HG03378 (cell line): ENCODE measurements around the gene PAX4.
"Not testable (repeated sequence)": the region's sequence is repeated elsewhere in the genome, so short reads cannot be mapped to it uniquely, and the experiment has no call there.

Experiments
- ATAC-seq: cut with Tn5 transposase; IDR thresholded peaks from one replicate; pipeline ENCODE4 v1.9.1; 2021; ENCODE audit warnings: mild to moderate bottlenecking, moderate library complexity; ENCODE audit not compliant: unreplicated experiment

PAX4 gene

DNA sequence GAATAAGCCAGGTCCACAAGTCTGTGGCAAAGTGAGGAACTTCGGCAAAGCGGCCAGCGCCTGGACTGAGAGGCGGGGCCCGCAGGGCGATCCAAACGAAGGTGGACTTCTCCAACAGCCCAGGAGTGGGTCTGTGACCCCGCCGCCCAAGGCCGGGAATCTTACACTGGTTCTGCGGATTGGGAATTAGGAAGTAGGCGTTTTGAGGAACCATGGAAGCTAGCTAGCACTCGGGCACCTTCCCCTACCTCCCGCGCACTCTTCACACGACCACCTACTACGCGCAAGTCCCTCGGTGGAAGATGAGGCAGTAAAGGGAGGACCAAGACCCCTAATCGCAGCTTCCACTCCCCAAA, 30.3 kb downstream of the PAX4 start:
- no peak for ATAC-seq

GRCh38 chr7:127586346-127586745, 31.6 kb downstream of the PAX4 start:
- ATAC-seq = no peak

DNA sequence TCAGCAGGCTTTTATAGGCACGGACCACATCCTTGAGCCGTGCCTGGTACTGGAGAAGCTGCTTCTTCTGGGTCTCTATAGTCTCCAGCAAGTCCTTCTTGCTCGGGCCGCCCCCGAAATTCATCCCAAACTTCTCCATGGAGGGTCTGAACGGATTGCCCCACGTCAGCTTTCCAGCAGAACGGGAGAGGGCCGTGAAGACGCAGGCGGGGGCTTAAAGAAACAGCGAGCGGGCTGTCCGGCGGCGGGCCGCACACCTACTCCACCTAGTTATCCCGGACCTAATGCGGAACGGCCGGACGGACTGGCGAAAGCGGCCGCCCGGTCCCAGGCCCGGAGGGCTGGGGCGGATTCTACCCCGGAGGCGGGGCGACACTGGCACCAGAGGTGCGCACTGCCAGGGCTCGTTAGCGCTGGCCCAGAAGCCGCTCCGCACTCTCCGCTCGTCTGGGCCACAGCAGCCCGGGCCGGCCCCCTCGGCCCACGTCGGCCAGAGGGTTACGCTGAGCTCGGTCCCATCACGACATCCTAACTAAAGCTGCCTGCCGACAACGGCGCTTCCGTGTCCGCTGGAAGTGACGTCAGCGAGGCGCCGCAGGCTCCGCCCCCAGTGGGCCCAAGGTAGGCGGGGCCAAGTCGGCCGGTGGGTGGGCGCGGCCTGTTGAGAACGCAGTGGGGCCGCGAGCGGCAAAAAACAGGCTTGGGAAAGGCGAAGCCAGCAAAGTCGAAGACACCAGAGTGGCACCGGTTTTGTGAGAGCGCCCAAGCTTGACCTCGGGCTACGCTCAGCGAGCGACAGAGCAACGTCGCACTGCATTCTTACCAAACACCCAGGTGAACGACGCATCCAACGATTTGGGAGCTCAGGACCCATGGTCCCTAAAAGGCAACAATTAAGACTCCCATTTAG, 32.6 kb downstream of the PAX4 start, which contains the start of gene GCC1:
Gene GCC1 (minus strand): TSS at position 553 of the 910 bp plus-strand sequence. CDS start 414 bp downstream, at position 139.
- ATAC-seq = peak; percentile 88

DNA sequence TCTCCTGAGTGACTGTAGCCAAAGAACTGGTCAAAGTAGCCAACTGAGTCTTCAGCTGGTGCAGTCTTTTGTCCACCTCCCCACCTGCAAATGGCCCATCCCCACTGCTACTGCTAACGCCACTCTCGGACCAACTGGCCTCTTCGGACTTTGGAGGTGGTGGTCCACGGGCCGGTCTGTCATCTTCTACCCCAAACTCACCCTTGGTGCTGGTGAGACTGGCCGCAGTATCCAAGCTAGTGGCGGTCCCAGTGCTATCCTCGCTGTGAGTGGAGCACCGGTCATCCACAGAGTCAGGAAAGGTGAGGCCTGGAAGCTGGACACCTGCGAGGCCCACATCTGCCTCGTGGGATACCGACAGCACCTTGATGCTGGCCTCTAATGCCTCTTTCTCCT, 33.3 kb downstream of the PAX4 start:
- ATAC-seq = no peak

GRCh38 chr7:127582361-127582760, 35.6 kb downstream of the PAX4 start:
- ATAC-seq = no peak

DNA sequence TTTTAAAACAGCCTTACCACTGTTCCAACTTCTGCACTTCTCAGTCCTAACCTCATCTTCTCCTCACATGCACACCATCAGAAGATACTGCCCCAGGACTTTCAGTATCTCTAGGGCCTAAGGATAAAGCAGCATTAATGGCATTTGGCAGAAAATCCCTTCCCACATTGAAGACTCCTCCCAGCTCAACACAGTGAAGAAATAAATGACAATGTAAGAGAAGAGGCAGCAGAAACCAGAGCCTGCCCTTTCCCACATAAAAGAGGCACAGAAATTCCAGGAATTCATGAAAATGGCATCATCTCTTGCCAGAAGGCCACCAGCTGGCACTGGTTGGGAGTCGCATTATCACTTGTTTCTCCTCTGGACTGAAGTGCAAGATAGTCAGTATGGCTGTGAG, 36.2 kb downstream of the PAX4 start:
- no peak for ATAC-seq

DNA sequence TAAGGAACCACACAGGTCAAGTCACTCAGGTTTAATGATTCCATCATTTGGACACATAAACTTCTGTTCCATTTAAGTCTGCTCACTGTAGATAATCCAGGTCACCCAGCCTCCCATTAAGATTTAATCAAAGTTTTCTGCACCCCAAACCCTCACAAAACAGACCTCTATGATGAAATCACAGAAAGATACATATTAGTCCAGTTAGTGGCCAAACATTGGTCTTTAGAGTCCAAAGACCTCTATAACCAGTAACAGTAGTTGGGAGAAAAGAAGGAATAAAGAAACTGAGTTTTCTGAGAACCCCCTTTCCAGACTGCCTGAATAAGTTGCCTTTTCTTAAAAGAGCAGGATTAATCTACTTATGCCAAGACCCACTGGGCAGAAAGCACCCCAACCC, 37.3 kb downstream of the PAX4 start:
- no peak for ATAC-seq

DNA sequence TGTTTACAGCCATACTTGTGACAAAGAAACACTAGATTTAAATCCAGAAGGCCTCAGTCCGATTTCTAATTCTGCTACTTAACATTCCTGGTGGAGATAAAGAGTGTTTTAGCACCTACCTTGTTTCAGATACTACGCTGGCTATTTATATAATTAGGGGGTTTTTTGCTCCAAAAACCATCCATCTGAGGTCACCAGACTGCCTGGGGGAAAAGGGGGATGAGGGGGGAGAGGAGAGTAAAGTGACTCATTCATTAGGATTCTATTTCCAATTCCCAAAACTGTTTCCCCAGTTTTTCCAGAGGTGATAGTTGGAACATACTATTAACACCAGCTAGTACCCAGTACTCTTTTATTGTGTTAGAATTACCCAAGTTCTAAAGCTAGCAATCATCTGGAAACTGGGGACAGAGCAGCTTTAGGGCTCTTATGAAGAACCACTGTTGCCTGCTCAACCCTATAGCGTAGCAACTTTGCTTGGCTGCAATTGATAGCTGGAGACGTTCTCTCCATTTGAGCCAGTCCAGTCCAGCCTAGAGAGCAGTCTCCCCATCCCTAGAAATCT, 39.1 kb downstream of the PAX4 start:
- ATAC-seq = no peak

GRCh38 chr7:127578036-127578684, 39.8 kb downstream of the PAX4 start:
- no peak for ATAC-seq

DNA sequence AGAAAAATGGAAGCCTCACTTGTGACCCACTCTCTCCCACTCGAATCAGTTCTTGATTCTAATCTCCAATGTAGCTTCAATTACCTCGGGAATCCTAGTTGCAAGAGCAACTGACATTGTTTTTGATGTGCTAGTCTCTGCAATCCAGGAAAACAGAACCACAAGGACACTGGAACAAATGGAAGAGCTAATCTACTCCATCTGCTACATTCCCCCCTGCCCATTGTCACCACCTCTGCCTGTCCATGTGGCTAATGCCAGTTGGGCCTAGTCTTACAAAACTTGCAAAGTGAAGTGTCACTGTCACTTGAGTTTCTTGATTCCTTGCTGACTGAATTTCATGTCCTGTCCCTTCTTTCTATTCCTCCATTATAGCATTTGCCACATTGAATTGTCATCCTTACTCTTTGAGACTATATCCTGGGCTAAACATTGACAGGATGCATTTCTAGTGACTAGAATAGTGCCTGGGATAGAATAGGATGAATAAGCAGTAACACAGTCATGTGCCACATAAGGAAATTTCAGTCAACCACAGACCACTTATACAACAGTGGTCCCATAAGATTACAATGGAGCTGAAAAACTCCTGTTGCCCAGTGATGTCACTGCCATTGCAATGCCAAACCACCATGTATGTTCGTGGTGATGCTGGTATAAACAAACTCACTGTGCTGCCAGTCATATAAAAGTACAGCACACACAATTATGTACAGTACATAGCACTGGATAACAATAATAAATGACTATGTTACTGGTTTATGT, 46.0 kb downstream of the PAX4 start:
- no peak for ATAC-seq

GRCh38 chr7:127568034-127568433, 49.9 kb downstream of the PAX4 start:
- not testable (repeated sequence) for ATAC-seq

DNA sequence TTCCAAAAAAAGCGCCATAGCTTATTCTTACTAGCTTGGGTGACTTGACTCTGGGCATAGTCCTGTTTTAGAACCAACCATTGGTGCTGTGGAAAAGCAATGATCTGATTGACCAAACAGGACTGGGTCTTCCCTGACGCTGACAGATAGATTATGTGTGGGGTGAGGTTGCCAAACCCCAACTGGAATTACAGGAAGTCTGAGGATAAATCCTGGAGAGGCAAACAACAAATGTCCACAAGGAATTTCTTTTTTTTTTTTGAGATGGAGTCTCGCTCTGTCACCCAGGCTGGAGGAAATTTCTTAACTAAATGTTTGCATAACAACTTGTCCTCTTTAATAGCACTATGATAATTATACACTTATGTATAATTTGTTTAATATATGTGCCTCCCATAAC, 51.7 kb downstream of the PAX4 start:
- ATAC-seq = no peak
